ENCODE measurements around the gene SLC26A2. TPM values are rescaled to one million over a fixed set of nuclear protein-coding genes. Genes with fewer than 3 reads are reported as not detected.

SLC26A2 gene
- total and polyA plus RNA-seq, 12 donors, result 1.3 to 9.6 (median 5.4) TPM

- H3K4me1 ChIP-seq, result peaks cover 0 to 28% (median 12%) of the 10 kb centered on the region in 9 donors
- no peaks in the 10 kb centered on the region for H3K9me3 ChIP-seq
- H3K27ac ChIP-seq, result no peak overlapping the region
- TF ChIP-seq CTCF (IDR thresholded peaks at IDR 0.05), result no peak
- no peak overlapping the region for H3K4me3 ChIP-seq
- intact Hi-C loops (cut with DNase I), result no loop called here
- DNase-seq (no peak), ATAC-seq (no peak)
- H3K27me3 ChIP-seq, result peaks cover 0 to 3% (median 0%) of the 10 kb centered on the region in 7 donors
- 90 to 91% methylated on average over 1 of the region's 1 CpG for WGBS, 2 donors
- H3K36me3 ChIP-seq, result no peaks in the 10 kb centered on the region
Observed at GRCh38 chr5:149937610-149938009, 22.9 kb upstream of the SLC26A2 start.

DNA sequence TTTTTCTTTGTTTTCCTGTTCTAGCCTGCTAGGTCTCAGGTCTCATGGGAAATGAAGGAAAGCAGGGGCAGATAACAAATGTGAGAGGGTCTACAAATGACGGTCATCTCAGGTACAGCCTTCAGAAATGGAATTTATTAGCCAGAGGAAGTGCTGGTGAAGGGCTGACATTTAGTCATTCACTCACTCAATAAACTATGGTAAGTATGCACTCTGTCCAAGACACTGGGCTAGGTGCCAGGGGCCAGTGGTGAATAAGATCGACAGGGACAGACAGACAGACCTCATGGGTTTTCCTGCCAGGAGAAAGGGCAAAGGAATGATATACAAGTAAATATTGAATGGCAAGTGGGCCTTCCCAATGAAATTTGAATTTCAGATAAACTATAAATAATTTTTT is 22.3 kb upstream of the SLC26A2 start:
- Histone ChIP-seq H3K9me3 (no peaks in the 10 kb centered on the region), H3K27ac (peak overlapping the region in 1 of 10 donors; percentile 9), H3K36me3 (no peaks in the 10 kb centered on the region), H3K4me3 (no peak overlapping the region), H3K27me3 (peaks cover 0 to 3% (median 0%) of the 10 kb centered on the region in 7 donors), H3K4me1 (peaks cover 0 to 28% (median 12%) of the 10 kb centered on the region in 9 donors)
- intact Hi-C loops (cut with DNase I), result no loop called here
- DNase-seq, result peak; percentile 49 to 64
- peak; percentile 38 to 87 (median 74) for ATAC-seq
- 10 to 21% methylated on average over 2 of the region's 2 CpGs for WGBS, 2 donors
- no peak for TF ChIP-seq CTCF (IDR thresholded peaks at IDR 0.05)

DNA sequence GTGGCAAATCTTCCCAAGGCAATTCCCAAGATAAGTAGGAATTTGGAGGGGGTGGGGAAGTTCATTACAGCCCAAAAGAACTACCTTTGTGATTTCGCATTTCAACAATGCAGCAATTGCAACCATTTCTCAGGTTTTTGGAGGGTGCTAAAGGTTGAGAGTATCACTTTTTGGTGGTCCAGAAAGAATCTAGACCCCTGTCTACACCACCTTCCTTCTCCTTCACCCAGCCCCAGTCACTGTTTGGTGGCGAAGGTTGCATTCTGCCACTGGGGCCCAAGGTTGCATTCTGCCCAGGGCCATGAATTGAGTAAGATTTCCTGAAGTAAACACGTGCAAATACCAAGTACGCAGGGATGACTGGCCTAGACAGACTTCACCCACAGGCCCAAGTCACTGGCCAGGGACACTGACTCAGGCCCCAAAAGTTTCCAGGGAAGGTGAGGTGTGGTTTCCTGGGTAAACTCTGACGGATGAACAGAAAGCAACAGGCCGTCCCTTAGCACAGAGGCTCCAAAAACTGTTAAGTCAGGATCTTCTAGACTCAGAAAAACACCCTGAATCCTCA is 21.7 kb upstream of the SLC26A2 start:
- WGBS, 2 donors, result 77 to 90% methylated on average over 6 of the region's 6 CpGs
- TF ChIP-seq CTCF (IDR thresholded peaks at IDR 0.05), result no peak
- Histone ChIP-seq H3K36me3 (no peaks in the 10 kb centered on the region), H3K27ac (no peak overlapping the region), H3K4me1 (peaks cover 0 to 28% (median 12%) of the 10 kb centered on the region in 9 donors), H3K4me3 (no peak overlapping the region), H3K27me3 (no peaks in the 10 kb centered on the region), H3K9me3 (no peaks in the 10 kb centered on the region)
- intact Hi-C loops (cut with DNase I), result no loop called here
- ATAC-seq (peak in 1 of 8 donors; percentile 10), DNase-seq (no peak)

GRCh38 chr5:149939546-149939945 is 21.0 kb upstream of the SLC26A2 start:
- Histone ChIP-seq H3K4me3 (no peak overlapping the region), H3K27me3 (no peaks in the 10 kb centered on the region), H3K9me3 (no peaks in the 10 kb centered on the region), H3K4me1 (peaks cover 0 to 28% (median 12%) of the 10 kb centered on the region in 9 donors), H3K36me3 (no peaks in the 10 kb centered on the region), H3K27ac (no peak overlapping the region)
- ATAC-seq (peak in 1 of 8 donors; percentile 36), DNase-seq (no peak)
- TF ChIP-seq CTCF (IDR thresholded peaks at IDR 0.05), result no peak
- intact Hi-C loops (cut with DNase I), result no loop called here
- 55 to 56% methylated on average over 6 of the region's 6 CpGs for WGBS, 2 donors
